Keratinocyte (primary cell): ENCODE measurements around the gene LRRN4CL. TPM values are rescaled to one million over a fixed set of nuclear protein-coding genes. Genes with fewer than 3 reads are reported as not detected.

Experiments used
- DNase-seq: peaks from one replicate; pipeline ENCODE4 v3.0.0-alpha.2; 2011; ENCODE audit warnings: low read depth, missing footprints, low spot score
- FAIRE-seq: peaks from 2 replicates; lab custom pipeline; 2011; peaks lifted over from hg19 to GRCh38; lab: Jason Lieb, UNC
- H2AFZ ChIP-seq: 2 replicates; pipeline ENCODE4 v1.6.0; 2012; ENCODE audit warnings: low read length, control low read depth, inconsistent platforms; ENCODE audit not compliant: control insufficient read depth
- H3K27ac ChIP-seq: 2 replicates; pipeline ENCODE4 v1.5.1; 2011; ENCODE audit warnings: low read length; ENCODE audit not compliant: control insufficient read depth, insufficient read depth
- H3K27me3 ChIP-seq: 3 replicates; pipeline ENCODE4 v1.6.0; 2011; ENCODE audit warnings: low read length; ENCODE audit not compliant: control insufficient read depth, insufficient read depth; ENCODE audit errors: extremely low read depth
- H3K36me3 ChIP-seq, 2 experiments: 2 replicates in 1 of 2; 3 replicates in 1 of 2; pipeline ENCODE4 v1.5.1; 2011; ENCODE audit warnings: low read length in 2 of 2, mild to moderate bottlenecking in 1 of 2; ENCODE audit not compliant: control insufficient read depth in 2 of 2, insufficient read depth in 2 of 2; ENCODE audit errors: extremely low read depth in 1 of 2
- H3K4me1 ChIP-seq: 3 replicates; pipeline ENCODE4 v1.5.1; 2011; ENCODE audit warnings: low read length; ENCODE audit not compliant: control insufficient read depth, insufficient read depth; ENCODE audit errors: extremely low read depth
- H3K4me2 ChIP-seq: 3 replicates; pipeline ENCODE4 v1.6.0; 2011; ENCODE audit warnings: low read depth, low read length; ENCODE audit not compliant: control insufficient read depth, insufficient read depth; ENCODE audit errors: extremely low read depth
- H3K4me3 ChIP-seq, 3 experiments: fragments of 200-600 bp in 1 of 3; sonication (generic) in 1 of 3; 2 replicates in 2 of 3; 3 replicates in 1 of 3; pipeline ENCODE4 v1.5.1; 2011 to 2016; ENCODE audit warnings: low read length in 3 of 3, mild to moderate bottlenecking in 3 of 3, control low read depth in 2 of 3, inconsistent platforms in 1 of 3, low read depth in 1 of 3, mixed read lengths in 1 of 3, mixed run types in 1 of 3, moderate library complexity in 1 of 3; ENCODE audit not compliant: control insufficient read depth in 2 of 3, insufficient read depth in 2 of 3; ENCODE audit errors: extremely low read depth in 1 of 3
- H3K79me2 ChIP-seq: 2 replicates; pipeline ENCODE4 v1.6.0; 2012; ENCODE audit warnings: low read length; ENCODE audit not compliant: control insufficient read depth, insufficient read depth
- H3K9ac ChIP-seq: 3 replicates; pipeline ENCODE4 v1.6.0; 2011; ENCODE audit warnings: low read length; ENCODE audit not compliant: control insufficient read depth, insufficient read depth; ENCODE audit errors: extremely low read depth
- H3K9me1 ChIP-seq: 3 replicates; pipeline ENCODE4 v1.6.0; 2011; ENCODE audit warnings: low read length; ENCODE audit not compliant: control insufficient read depth, insufficient read depth; ENCODE audit errors: extremely low read depth
- H3K9me3 ChIP-seq: 2 replicates; pipeline ENCODE4 v1.5.1; 2012; ENCODE audit warnings: low read depth, low read length; ENCODE audit not compliant: control insufficient read depth
- H4K20me1 ChIP-seq: 3 replicates; pipeline ENCODE4 v1.6.0; 2011; ENCODE audit warnings: low read length; ENCODE audit not compliant: control insufficient read depth, insufficient read depth; ENCODE audit errors: extremely low read depth
- CTCF ChIP-seq, 3 experiments: IDR thresholded peaks in 1 of 3; conservative IDR thresholded peaks in 1 of 3; optimal IDR thresholded peaks in 1 of 3; 2 replicates in 2 of 3; 3 replicates in 1 of 3; pipeline versions ENCODE3 to v1.5.1; 2011; ENCODE audit warnings: low read length in 3 of 3, mild to moderate bottlenecking in 3 of 3, moderate library complexity in 2 of 3, control low read depth in 1 of 3, inconsistent platforms in 1 of 3; ENCODE audit not compliant: insufficient read depth in 2 of 3; ENCODE audit errors: extremely low read depth in 1 of 3
- EZH2 ChIP-seq: IDR thresholded peaks from one replicate; pipeline ENCODE4 v1.6.1; 2012; ENCODE audit warnings: inconsistent platforms, mild to moderate bottlenecking, low read length, moderate library complexity
- dilution Hi-C: fragments of 300-500 bp; cut with MboI; formaldehyde crosslinking; loops from one replicate; pipeline ENCODE4 v1.7.0; 2020; ENCODE audit warnings: low sequenced_read_pairs; ENCODE audit not compliant: extremely low pct_ligation_motif_present
- polyA plus RNA-seq, 5 experiments: library from polyadenylated mRNA; depleted of rRNA in 3 of 5; stranded (reverse) in 3 of 5; stranded (forward) in 1 of 5; unstranded in 1 of 5; fragments of >200 nt; gene quantifications; 1 replicate in 1 of 5; 2 replicates in 3 of 5; 3 replicates in 1 of 5; pipeline versions ENCODE4 v1.2.1 to v1.2.3, GENCODE V29; 2011 to 2012; ENCODE audit warnings: missing spikeins in 2 of 5, low read depth in 1 of 5, low replicate concordance in 1 of 5

The LRRN4CL gene
- polyA plus RNA-seq, 1 donor (not counting 4 experiments of a cell fraction or from before 2014, with no cell fraction given): 0.08 TPM

DNA sequence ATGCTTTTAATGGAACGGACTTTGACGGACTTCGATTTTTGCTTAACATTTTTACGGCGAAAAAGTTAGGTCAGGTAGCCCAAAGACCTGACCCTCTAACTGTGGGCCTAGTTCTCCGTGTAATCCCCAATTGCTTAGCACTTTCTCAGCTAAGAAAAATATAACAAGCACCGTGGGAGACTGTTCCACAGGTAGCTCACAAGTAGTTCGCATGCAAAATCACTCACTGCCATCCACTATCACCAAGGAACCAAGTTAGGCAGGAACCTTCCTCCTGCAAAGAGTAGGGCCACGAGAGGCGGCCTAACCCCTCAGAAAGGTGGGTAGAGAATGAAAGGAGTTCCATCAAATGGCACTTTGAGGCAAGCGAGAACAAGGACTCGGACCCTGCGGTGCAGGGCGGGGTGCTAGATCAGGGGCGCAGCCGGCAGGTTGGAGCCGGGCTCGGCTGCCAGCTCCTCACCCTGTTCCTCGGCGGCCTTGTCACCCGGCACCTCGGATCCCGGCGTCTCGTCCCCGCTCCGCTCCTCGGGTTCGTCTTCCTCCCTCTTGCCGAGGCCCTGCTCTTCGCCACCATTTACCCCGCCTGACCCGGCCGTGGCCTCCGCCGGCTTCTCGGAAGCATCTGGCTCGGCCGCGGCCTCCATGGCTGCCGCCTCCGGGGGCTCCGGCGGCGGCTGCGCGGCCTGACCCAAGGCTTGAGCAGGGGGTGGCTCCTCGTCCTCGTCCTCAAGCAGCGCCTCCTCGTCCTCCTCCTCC, 37.0 kb upstream of the LRRN4CL start:
- Histone ChIP-seq H3K4me3 (peak overlapping the region; percentile 69 to 99 (median 80)), H3K4me1 (peaks cover 26% of the 10 kb centered on the region), H3K79me2 (peaks cover 78% of the 10 kb centered on the region), H3K9me3 (no peaks in the 10 kb centered on the region), H3K27me3 (no peaks in the 10 kb centered on the region), H2AFZ (no peak overlapping the region), H3K9me1 (no peaks in the 10 kb centered on the region), H3K27ac (peak overlapping the region; percentile 87), H3K9ac (peak overlapping the region; percentile 94), H3K4me2 (peak overlapping the region; percentile 98), H3K36me3 (peaks cover 20 to 31% of the 10 kb centered on the region in 2 experiments), H4K20me1 (peaks cover 4% of the 10 kb centered on the region)
- no peak for TF ChIP-seq EZH2
- TF ChIP-seq CTCF (optimal IDR thresholded peaks at IDR 0.05 in 1 of 3, IDR thresholded peaks at IDR 0.05 in 1 of 3, conservative IDR thresholded peaks at IDR 0.05 in 1 of 3; ENCODE audit: extremely low read depth in 1 of 3, insufficient read depth in 2 of 3, low read length in 3 of 3): no peak
- FAIRE-seq: no peak
- no peak for DNase-seq
- dilution Hi-C loops: no loop called here

DNA sequence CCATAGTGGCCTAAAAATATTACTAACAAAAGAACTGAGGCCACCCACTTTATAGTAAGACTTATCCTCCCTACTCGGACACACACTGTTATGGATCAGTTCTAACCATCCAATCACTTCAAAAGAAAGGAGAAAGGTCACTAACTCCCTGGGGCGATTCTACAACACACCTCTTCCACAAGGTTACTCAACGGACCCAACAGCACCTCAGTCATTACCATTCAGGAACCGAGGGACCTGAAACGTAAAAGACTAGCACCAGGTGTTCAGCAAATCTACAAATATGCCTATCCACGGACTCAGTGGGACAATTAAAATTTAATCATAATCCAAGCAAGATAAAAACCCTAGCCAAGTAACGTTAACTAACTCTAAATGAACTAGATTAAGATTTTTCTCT, 36.3 kb upstream of the LRRN4CL start:
- Histone ChIP-seq H3K79me2 (peaks cover 76% of the 10 kb centered on the region), H3K4me2 (peak overlapping the region; percentile 98), H3K27ac (peak overlapping the region; percentile 87), H3K4me3 (peak overlapping the region; percentile 69 to 99 (median 80)), H3K9ac (peak overlapping the region; percentile 94), H2AFZ (no peak overlapping the region), H3K27me3 (no peaks in the 10 kb centered on the region), H3K36me3 (peaks cover 21 to 30% of the 10 kb centered on the region in 2 experiments), H3K9me1 (no peaks in the 10 kb centered on the region), H3K4me1 (peaks cover 22% of the 10 kb centered on the region), H4K20me1 (peaks cover 4% of the 10 kb centered on the region), H3K9me3 (no peaks in the 10 kb centered on the region)
- DNase-seq (no peak), FAIRE-seq (no peak)
- dilution Hi-C loops: no loop called here
- TF ChIP-seq EZH2: no peak
- no peak for TF ChIP-seq CTCF (optimal IDR thresholded peaks at IDR 0.05 in 1 of 3, IDR thresholded peaks at IDR 0.05 in 1 of 3, conservative IDR thresholded peaks at IDR 0.05 in 1 of 3; ENCODE audit: extremely low read depth in 1 of 3, insufficient read depth in 2 of 3, low read length in 3 of 3)
